HG03280 (cell line): ENCODE measurements around the gene COMTD1.
"Not testable (repeated sequence)": the region's sequence is repeated elsewhere in the genome, so short reads cannot be mapped to it uniquely, and the experiment has no call there.

Experiments used
- ATAC-seq: cut with Tn5 transposase; IDR thresholded peaks from one replicate; pipeline ENCODE4 v1.9.1; 2021; ENCODE audit warnings: mild to moderate bottlenecking, moderate library complexity; ENCODE audit not compliant: unreplicated experiment

The COMTD1 gene

GRCh38 chr10:75226095-75226494 lies 9.7 kb downstream of the COMTD1 start:
- ATAC-seq = no peak

- ATAC-seq = no peak
Measured at GRCh38 chr10:75223507-75223906, 12.2 kb downstream of the COMTD1 start.

GRCh38 chr10:75221492-75221891 lies 14.3 kb downstream of the COMTD1 start:
- not testable (repeated sequence) for ATAC-seq

- no peak for ATAC-seq
Measured at GRCh38 chr10:75220274-75220673, 15.5 kb downstream of the COMTD1 start.

GRCh38 chr10:75212343-75212742 lies 23.4 kb downstream of the COMTD1 start:
- ATAC-seq = no peak

DNA sequence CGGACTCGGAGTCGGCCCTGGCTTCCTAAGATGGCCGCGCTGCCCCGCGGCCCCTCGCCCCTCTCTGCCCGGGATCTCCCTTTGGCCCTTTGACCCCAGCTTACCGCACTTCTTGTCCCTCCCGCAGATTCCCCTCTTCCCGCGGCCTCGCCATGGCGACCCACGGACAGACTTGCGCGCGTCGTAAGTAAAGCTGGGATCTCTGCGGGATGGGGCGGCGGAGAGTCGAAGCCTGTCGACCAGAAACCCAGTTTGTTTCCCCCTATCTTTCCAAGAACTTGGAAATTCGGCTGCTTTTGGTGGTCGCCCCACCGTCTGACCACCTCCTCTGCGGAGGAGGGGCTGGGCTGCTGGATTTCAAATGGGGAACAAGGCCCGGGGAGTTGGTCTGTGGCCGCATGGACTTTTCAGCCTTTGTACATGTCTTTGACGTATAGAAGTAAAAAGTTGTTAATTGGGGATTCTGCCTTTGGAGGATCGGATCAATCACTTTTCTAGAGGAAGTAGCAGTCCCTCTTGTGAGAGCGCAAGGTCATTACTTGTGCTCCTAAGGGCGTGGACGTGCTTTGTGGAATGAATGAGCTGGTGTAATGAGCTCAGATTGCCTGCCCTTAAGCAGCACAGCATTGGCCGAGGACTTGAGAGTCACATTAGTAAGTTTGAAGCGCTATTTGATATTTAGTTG lies 24.6 kb downstream of the COMTD1 start:
- ATAC-seq = no peak

DNA sequence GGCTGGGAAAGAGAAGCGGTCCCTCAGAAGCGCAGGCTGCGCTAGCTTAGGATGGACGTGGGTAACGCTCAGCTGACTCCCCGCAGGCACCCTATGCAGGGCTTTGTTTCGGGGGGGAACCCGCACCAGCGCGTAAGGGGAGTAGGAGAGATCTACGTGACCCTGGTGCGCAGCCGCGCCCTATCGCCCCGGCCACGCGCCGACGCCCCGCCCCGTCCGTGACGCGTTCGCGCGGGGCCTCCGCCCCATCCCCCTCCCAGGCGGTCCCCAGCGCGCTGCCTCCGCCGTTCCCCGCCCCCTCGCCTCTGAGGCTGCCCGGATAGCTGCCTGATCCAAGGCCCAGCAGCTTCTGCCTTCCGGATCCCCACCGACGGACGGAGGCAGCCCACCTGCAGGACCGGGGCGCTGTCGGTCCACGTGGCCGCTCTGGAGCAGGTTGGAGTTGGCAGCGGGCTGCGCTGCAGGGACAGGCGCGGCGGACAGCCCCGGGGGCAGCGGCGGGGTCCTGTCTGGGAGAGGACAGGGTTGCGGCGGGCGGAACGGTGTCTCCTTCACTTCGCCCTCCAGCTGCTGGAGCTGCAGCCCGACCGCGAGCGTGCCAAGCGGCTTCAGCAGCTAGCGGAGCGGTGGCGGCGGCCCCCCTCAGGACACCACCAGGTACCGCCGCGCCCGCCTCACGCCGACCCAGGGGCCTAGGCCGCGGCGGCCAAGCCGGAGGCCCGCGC lies 25.3 kb downstream of the COMTD1 start, which contains the start of gene VDAC2:
Gene VDAC2 (plus strand): TSS at position 515 of the 725 bp plus-strand sequence. CDS start 363 bp downstream, outside the sequence.
- ATAC-seq = peak; percentile 88

DNA sequence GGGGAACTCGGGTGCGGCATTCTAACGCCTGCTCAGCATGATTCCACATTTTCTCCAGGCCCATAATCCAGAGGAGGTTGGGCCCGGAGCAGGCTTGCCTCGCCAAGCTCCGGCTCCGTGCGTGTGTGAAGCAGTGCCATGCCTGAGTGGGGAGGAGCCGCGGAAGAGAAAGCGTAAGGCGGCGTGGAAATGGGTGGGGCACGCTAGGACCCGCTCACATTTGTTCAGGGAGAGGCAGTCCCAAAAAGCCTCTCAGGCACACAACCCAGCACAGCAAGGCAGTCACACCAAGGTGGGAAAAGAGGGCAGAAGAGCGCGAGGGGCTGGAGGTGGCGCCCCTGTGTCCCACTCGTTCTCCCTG lies 25.9 kb downstream of the COMTD1 start:
- ATAC-seq = peak; percentile 38

GRCh38 chr10:75209086-75209920 lies 26.5 kb downstream of the COMTD1 start:
- no peak for ATAC-seq

- no peak for ATAC-seq
Measured at GRCh38 chr10:75208181-75208580, 27.6 kb downstream of the COMTD1 start.

DNA sequence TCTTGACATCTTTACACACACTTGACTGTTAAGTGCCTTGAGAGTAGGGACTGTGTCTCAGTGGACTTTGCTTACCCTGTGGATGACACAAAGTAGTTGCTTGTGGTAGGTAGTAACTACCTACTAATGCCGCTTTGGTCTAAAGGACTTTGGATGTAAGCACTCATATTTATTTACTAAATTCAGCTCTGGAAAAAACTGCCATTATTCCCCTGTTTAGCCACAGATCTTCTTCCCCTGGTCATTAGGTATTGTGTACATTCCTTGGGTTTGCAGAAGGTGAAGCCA lies 28.0 kb downstream of the COMTD1 start:
- ATAC-seq = no peak

DNA sequence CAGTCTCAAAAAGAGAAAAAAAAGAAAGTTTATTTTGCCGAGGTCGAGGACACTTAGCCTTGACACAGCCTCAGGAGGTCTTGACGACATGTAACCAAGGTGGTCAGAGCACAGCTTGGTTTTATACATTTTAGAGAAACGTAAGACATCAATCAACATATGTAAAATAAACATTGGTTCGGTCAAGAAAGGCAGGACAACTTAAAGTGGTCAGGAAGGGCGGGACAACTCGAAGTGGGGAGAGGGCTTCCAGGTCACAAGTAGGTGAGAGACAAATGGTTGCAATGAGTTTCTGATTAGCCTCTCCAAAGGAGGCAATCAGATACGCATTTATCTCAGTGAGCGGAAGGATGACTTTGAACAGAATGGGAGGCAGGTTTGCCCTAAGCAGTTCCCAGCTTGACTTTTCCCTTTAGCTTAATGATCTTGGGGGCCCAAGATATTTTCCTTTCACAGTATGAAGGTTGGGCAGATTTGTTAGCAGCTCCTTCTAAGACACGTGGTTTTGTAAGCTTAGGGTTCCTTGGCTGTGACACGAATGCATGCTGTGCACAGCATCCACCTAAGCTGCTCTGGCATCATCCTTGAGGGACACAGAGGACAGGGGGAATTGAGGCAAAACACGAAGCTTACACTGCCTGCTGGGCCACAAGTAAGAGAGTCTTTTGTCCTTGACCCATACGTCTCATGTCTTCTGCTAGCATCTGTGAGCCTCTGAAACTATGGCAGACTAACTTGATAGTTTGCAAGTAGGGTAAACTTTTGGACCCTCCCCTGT lies 28.5 kb downstream of the COMTD1 start:
- ATAC-seq = no peak

- not testable (repeated sequence) for ATAC-seq
Measured at GRCh38 chr10:75206638-75207037, 29.1 kb downstream of the COMTD1 start.

GRCh38 chr10:75205908-75206307 lies 29.8 kb downstream of the COMTD1 start:
- ATAC-seq = no peak

- no peak for ATAC-seq
Measured at GRCh38 chr10:75203724-75204123, 32.0 kb downstream of the COMTD1 start.

DNA sequence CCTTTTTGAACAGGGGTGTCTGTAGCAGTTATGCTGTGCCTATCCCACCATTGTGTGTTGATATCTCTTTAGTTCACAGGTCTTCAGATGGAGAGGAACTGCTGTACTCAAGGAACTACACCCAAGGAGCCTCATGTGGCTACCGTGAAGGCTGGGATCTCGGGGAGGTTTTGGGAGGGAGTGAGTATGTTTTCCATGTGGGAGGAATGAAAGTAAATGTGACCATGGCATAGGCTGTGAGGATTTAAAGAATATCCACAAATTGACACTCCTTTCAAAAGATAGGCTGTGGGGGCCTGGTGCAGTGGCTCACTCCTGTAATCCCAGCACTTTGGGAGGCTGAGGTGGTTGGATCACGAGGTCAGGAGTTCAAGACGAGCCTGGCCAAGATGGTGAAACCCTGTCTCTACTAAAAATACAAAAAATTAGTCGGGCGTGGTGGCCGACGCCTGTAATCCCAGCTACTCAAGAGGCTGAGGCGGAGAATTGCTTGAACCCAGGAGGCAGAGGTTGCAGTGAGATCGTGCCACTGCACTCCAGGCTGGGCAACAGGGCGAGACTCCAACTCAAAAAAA lies 32.6 kb downstream of the COMTD1 start:
- ATAC-seq = not testable (repeated sequence)

DNA sequence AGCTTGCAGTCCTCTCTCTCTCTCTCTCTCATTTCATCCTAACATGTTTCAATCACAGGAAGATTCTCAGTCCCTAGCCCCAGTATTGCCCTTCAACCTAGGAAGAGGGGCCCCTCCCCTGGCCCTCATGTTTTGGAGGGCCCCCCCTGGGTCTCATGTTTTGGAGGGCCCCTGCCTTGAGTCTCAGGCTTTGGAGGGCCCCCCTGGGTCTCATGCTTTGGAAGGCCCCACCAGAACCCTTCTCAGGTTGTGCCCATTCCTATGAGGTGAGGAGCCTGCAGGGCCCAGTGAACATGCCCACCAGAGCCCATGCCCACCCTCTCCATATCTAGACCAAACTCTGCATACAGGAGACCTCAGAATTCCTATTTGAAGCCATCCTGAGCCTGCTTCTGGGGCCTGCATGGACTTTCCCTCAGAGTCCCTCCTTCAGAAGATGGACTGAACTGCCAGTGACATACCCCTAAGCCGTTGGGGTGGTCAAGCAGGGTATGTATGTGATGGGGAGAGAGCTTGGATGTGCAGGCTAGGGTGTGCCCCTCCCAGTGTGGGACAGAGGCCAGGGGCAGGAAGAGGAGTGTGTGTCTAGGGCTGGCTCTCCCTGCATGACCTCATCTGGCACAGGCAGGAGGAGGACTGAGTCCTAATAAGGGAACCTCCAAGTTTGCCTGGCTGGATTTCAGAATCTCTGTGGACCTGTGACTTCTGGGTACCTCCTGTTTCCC lies 33.3 kb downstream of the COMTD1 start:
- ATAC-seq = no peak

- no peak for ATAC-seq
Measured at GRCh38 chr10:75201793-75202307, 33.9 kb downstream of the COMTD1 start.

DNA sequence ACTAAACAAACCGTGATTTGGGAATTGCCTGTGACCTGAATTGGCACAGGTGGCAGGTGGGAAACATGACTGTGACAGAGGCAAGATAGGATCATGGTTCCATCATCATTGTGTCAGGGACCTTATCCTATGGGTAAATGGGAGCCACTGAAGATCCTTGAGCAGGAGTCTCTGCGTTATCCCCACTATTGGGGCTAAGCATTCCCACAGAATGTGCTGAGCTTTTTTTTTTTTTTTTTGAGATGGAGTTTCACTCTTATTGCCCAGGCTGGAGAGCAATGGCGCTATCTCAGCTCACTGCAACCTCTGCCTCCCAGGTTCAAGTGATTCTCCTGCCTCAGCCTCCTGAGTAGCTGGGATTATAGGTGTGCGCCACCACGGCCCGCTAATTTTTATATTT lies 35.8 kb downstream of the COMTD1 start:
- not testable (repeated sequence) for ATAC-seq

DNA sequence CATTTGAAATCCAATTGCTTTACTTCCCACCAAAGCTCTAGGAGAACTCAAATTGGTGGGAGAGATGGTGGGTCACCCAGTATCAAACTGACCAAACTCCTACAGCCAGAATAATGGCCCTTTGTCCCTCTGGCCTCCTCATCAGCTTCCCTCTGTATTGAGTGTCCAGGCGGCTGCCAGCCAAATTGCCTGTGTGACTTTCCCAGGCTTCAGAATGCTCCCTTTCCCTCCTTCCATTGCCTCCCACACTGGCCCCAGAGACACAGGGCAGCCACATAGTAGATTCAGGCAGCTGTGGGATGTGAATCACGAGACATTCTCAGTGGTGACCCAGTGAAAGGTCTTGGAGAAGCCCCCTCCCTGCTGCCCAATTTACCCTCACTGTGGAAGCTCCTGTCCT lies 37.9 kb downstream of the COMTD1 start:
- no peak for ATAC-seq
